ENCODE results near the gene POLD4.

Gene POLD4

DNA sequence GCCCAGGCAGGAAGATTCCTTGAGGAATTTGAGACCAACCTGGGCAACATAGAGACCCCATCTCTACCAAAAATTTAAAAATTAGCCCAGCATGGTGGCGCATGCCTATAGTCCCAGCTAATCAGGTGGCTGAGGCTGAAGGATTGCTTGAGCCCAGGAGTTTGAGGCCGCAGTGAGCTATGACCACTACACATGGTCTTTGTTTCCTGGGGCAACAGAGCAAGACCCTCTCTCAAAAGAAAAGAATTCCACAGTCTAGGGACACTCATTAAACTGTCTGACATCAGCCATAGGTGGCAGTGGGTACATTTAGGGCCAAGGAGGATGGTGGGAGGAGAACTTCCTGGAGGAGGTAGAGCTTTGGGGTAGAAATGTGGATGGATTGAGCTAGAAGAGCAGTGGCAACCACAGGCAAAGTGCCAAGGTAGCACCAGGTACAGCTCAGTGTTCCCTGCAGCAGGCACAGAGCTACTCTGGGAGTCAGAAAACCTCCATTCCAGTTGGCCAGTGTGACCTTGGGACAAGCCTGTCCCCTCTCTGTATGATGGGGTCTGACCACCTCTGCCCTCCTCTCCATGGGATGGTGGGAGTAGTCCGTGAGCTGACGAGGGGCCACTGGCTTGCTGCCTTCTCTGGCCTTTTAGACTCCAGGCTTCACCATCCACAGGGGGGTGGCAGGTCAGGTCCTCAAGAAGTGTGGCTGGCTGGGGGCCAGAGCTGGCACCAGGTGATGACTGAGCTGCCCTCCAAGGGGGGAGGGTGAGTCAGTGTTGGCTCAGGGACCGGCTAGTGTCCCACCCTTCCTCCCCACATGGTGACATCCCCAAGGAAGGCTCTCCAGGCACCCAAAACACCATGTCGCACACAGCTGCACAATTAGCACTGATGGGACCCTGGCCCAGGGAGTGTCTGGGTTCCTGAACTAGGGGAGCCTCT, 23.8 kb upstream of the POLD4 start:
- DNase-seq: no peak
- Histone ChIP-seq H3K27ac (no peak overlapping the region), H3K4me3 (ENCODE audit: low read depth, low read length) (no peak overlapping the region), H3K36me3 (replicated peaks) (no peaks in the 10 kb centered on the region), H3K27me3 (replicated peaks) (no peaks in the 10 kb centered on the region)
- TF ChIP-seq, protein P1, sequence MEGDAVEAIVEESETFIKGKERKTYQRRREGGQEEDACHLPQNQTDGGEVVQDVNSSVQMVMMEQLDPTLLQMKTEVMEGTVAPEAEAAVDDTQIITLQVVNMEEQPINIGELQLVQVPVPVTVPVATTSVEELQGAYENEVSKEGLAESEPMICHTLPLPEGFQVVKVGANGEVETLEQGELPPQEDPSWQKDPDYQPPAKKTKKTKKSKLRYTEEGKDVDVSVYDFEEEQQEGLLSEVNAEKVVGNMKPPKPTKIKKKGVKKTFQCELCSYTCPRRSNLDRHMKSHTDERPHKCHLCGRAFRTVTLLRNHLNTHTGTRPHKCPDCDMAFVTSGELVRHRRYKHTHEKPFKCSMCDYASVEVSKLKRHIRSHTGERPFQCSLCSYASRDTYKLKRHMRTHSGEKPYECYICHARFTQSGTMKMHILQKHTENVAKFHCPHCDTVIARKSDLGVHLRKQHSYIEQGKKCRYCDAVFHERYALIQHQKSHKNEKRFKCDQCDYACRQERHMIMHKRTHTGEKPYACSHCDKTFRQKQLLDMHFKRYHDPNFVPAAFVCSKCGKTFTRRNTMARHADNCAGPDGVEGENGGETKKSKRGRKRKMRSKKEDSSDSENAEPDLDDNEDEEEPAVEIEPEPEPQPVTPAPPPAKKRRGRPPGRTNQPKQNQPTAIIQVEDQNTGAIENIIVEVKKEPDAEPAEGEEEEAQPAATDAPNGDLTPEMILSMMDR (IDR thresholded peaks at IDR 0.05; ENCODE audit: low read depth, low read length, missing control alignments): no peak
- in situ Hi-C loops (cut with HindIII; ENCODE audit: low pct_ligation_motif_present, low sequenced_read_pairs): no loop called here

GRCh38 chr11:67376063-67376820, 22.9 kb upstream of the POLD4 start:
- DNase-seq: no peak
- Histone ChIP-seq H3K27me3 (replicated peaks) (no peaks in the 10 kb centered on the region), H3K4me3 (ENCODE audit: low read depth, low read length) (no peak overlapping the region), H3K36me3 (replicated peaks) (no peaks in the 10 kb centered on the region), H3K27ac (no peak overlapping the region)
- TF ChIP-seq, protein P1 (IDR thresholded peaks at IDR 0.05; ENCODE audit: low read depth, low read length, missing control alignments): no peak
- in situ Hi-C loops (cut with HindIII; ENCODE audit: low pct_ligation_motif_present, low sequenced_read_pairs): no loop called here

- TF ChIP-seq, protein P1 (IDR thresholded peaks at IDR 0.05; ENCODE audit: low read depth, low read length, missing control alignments): no peak
- DNase-seq: no peak
- Histone ChIP-seq H3K27ac (no peak overlapping the region), H3K36me3 (replicated peaks) (no peaks in the 10 kb centered on the region), H3K27me3 (replicated peaks) (no peaks in the 10 kb centered on the region), H3K4me3 (ENCODE audit: low read depth, low read length) (no peak overlapping the region)
- in situ Hi-C loops (cut with HindIII; ENCODE audit: low pct_ligation_motif_present, low sequenced_read_pairs): no loop called here
These were observed 22.1 kb upstream of the POLD4 start for GRCh38 chr11:67375320-67376055.

DNA sequence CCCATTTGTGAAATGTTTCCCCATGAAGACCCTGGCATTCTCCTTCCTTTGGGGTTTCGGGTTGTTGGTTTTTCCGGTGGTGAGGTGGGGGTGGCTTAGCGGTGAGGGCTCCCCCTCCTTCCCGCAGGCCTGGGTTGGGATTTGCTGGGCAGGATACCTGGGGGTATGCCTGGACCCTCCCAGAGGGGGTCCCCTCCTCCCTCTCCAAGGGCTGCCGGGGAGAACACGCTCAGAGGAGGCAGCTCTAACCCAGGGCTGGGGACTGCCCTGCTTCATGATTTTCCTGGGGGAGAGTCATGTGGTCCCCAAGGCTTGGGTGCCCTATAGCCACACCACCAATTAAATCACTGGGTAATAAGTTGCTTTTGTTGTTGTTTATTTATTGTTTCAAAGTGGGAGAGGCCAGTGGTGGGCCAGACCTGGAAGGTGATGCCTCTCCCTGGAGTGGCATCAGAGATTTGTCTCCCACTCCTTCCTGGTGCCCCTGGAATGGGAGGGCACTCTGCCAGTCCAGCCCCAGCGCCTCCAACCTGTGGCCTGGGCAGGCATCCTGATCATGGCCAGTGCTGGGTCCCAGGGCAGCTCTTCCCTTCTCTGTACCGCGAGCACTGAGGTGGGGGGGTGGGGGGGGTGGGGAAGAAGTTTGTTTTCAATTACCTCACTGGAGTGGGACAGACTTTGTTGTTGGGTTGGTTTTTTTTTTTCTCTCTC, 21.4 kb upstream of the POLD4 start:
- Histone ChIP-seq H3K4me3 (ENCODE audit: low read depth, low read length) (peak overlapping the region; percentile 63), H3K36me3 (replicated peaks) (no peaks in the 10 kb centered on the region), H3K27ac (peak overlapping the region; percentile 93), H3K27me3 (replicated peaks) (no peaks in the 10 kb centered on the region)
- DNase-seq: no peak
- TF ChIP-seq, protein P1 (IDR thresholded peaks at IDR 0.05; ENCODE audit: low read depth, low read length, missing control alignments): no peak
- in situ Hi-C loops (cut with HindIII; ENCODE audit: low pct_ligation_motif_present, low sequenced_read_pairs): no loop called here

Measured in brain microvascular endothelial cell (primary cell).